IMR-90 (cell line): ENCODE measurements around the gene IFT57.

Experiments
- CEBPB ChIP-seq: IDR thresholded peaks from 2 replicates; pipeline ENCODE4 v1.6.1; 2012; ENCODE audit warnings: low read depth, low read length, improper control_type of control experiment
- FOS ChIP-seq: fragments of 150-350 bp; IDR thresholded peaks from 2 replicates; pipeline ENCODE4 v1.6.1; 2016; ENCODE audit warnings: low read depth, low read length
- POLR2A ChIP-seq: IDR thresholded peaks from 2 replicates; pipeline ENCODE4 v1.6.1; 2012; ENCODE audit warnings: mild to moderate bottlenecking, low read depth, low read length
- TF ChIP-seq, protein P1 (sequence below): conservative IDR thresholded peaks from 2 replicates; pipeline ENCODE4 v1.5.1; 2012; ENCODE audit warnings: mild to moderate bottlenecking, low read depth, low read length, improper control_type of control experiment

DNA sequence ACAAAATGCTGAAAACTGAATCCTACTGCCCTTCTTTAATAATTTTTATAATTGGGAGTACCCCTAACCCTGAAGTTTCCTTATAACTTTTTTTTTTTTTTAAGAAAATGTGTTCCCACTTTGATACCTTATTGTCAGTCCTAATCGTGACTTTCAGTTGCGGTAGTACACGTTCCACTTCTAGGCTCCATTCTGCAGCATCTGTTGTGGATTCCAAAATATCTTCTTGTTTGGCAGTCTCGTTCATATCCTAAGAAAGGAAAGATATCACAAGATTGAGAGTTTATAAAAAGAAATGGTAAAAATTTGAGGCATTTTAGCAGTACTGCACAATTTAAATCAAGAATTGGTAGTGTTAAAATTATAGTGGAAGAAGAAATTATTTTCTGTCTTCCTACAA, 30.8 kb downstream of the IFT57 start:
- TF ChIP-seq POLR2A (no peak), FOS (no peak), CEBPB (no peak)
- TF ChIP-seq, protein P1, sequence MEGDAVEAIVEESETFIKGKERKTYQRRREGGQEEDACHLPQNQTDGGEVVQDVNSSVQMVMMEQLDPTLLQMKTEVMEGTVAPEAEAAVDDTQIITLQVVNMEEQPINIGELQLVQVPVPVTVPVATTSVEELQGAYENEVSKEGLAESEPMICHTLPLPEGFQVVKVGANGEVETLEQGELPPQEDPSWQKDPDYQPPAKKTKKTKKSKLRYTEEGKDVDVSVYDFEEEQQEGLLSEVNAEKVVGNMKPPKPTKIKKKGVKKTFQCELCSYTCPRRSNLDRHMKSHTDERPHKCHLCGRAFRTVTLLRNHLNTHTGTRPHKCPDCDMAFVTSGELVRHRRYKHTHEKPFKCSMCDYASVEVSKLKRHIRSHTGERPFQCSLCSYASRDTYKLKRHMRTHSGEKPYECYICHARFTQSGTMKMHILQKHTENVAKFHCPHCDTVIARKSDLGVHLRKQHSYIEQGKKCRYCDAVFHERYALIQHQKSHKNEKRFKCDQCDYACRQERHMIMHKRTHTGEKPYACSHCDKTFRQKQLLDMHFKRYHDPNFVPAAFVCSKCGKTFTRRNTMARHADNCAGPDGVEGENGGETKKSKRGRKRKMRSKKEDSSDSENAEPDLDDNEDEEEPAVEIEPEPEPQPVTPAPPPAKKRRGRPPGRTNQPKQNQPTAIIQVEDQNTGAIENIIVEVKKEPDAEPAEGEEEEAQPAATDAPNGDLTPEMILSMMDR: no peak
